Upper lobe of right lung (tissue), 1 donor: ENCODE measurements around the gene SPTAN1. TPM values are rescaled to one million over a fixed set of nuclear protein-coding genes. Genes with fewer than 3 reads are reported as not detected.

Source experiments
- ATAC-seq: fragments of 200-7000 bp; cut with Tn5 transposase; one replicate; pipeline ENCODE4 v1.9.1; 2020; ENCODE audit warnings: mild to moderate bottlenecking, moderate library complexity
- DNase-seq: peaks from one replicate; pipeline ENCODE4 v3.0.0-alpha.2; 2020
- H3K27ac ChIP-seq: fragments of 200-600 bp; one replicate; pipeline ENCODE4 v1.8.0; 2022
- H3K27me3 ChIP-seq: fragments of 200-600 bp; one replicate; pipeline ENCODE4 v1.8.0; 2022; ENCODE audit warnings: mild to moderate bottlenecking
- H3K36me3 ChIP-seq: fragments of 200-600 bp; one replicate; pipeline ENCODE4 v1.8.0; 2022
- H3K4me1 ChIP-seq: fragments of 200-600 bp; one replicate; pipeline ENCODE4 v1.8.0; 2022
- H3K4me3 ChIP-seq: fragments of 200-600 bp; one replicate; pipeline ENCODE4 v1.8.0; 2022; ENCODE audit warnings: mild to moderate bottlenecking
- H3K9me3 ChIP-seq: fragments of 200-600 bp; one replicate; pipeline ENCODE4 v1.8.0; 2022
- intact Hi-C: fragments of 100-400 bp; cut with DNase I; formaldehyde crosslinking; loops from one replicate; pipeline ENCODE4 v1.11.0; 2022
- total RNA-seq: library from RNA; stranded (reverse); fragmentation: NEBNext Ultra II Directional; extraction: Animal tissue kit (Norgen Biotek cat#: 25700); gene quantifications from one replicate; pipeline ENCODE4 v1.2.1, GENCODE V29; 2021
- TF ChIP-seq, protein P1 (sequence below): fragments of 200-600 bp; IDR thresholded peaks from one replicate; pipeline ENCODE4 v1.8.0; 2022; ENCODE audit warnings: antibody characterized with exemption
- donor health status: DM: no; HTN: yes; CAD: no; lungs with severe emphysema.

SPTAN1 gene
- total RNA-seq, 1 donor from 2014 or later, result 358 TPM

DNA sequence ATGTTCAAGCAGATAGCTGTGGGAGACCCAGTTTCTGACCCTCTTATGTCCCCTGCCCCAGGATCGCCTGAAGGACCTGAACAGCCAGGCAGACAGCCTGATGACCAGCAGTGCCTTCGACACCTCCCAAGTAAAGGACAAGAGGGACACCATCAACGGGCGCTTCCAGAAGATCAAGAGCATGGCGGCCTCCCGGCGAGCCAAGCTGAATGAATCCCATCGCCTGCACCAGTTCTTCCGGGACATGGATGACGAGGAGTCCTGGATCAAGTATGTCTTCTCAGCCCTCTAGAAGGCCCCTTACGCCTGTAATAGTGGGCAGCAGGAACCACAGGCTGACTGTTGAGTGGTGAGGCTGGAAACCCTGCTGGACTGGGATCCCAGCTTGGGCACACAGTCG lies 63.2 kb downstream of the SPTAN1 start:
- peaks cover 100% of the 10 kb centered on the region for H3K36me3 ChIP-seq

DNA sequence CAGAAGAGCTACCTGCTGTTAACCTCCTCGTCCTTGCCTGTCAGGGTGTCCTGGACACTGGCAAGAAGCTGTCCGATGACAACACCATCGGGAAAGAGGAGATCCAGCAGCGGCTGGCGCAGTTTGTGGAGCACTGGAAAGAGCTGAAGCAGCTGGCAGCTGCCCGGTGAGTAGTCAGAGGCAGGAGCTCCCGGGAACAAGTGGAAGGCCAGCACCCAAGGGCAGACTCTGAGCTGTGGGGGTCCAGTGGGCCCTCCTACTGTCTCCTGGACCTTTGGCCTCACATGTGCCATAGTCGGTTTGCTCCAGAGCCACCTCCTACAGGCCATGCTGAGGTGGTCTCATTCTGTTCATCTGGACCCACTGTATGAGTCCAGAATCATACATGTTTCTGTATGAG lies 65.6 kb downstream of the SPTAN1 start:
- intact Hi-C loops, result no loop called here
- TF ChIP-seq, protein P1, sequence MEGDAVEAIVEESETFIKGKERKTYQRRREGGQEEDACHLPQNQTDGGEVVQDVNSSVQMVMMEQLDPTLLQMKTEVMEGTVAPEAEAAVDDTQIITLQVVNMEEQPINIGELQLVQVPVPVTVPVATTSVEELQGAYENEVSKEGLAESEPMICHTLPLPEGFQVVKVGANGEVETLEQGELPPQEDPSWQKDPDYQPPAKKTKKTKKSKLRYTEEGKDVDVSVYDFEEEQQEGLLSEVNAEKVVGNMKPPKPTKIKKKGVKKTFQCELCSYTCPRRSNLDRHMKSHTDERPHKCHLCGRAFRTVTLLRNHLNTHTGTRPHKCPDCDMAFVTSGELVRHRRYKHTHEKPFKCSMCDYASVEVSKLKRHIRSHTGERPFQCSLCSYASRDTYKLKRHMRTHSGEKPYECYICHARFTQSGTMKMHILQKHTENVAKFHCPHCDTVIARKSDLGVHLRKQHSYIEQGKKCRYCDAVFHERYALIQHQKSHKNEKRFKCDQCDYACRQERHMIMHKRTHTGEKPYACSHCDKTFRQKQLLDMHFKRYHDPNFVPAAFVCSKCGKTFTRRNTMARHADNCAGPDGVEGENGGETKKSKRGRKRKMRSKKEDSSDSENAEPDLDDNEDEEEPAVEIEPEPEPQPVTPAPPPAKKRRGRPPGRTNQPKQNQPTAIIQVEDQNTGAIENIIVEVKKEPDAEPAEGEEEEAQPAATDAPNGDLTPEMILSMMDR, result no peak
- no peak overlapping the region for H3K27ac ChIP-seq
- no peak overlapping the region for H3K4me3 ChIP-seq
- H3K36me3 ChIP-seq, result peaks cover 100% of the 10 kb centered on the region
- H3K27me3 ChIP-seq, result no peaks in the 10 kb centered on the region
- no peaks in the 10 kb centered on the region for H3K4me1 ChIP-seq
- no peaks in the 10 kb centered on the region for H3K9me3 ChIP-seq
- no peak for ATAC-seq
- no peak for DNase-seq

More for the DNA sequence above, 63.2 kb downstream of the SPTAN1 start:
- Histone ChIP-seq H3K9me3 (no peaks in the 10 kb centered on the region), H3K27me3 (no peaks in the 10 kb centered on the region), H3K27ac (no peak overlapping the region), H3K4me3 (no peak overlapping the region), H3K4me1 (no peaks in the 10 kb centered on the region)
- intact Hi-C loops, result no loop called here
- ATAC-seq, result no peak
- DNase-seq, result no peak
- TF ChIP-seq, protein P1, result no peak

DNA sequence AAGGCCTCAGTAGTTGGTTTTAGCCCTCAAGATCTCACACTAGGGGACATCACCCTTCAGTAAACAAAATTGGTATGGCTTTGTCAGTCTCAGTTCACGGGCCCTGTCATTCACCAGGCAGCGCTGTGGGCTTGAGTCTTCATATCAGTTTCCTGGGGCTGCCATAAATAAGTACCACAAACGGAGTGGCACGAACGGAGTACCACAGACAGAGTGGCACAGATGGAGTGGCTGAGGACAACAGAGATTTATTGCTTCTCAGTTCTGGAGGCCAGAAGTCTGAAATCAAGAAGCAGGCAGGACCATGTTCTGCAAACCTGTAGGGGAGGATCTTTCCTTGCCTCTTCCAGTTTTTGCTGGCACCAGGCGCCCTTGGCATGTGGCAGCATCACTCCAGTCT lies 66.7 kb downstream of the SPTAN1 start:
- Histone ChIP-seq H3K27me3 (no peaks in the 10 kb centered on the region), H3K4me1 (no peaks in the 10 kb centered on the region), H3K9me3 (no peaks in the 10 kb centered on the region), H3K4me3 (no peak overlapping the region), H3K27ac (no peak overlapping the region), H3K36me3 (peaks cover 100% of the 10 kb centered on the region)
- ATAC-seq, result no peak
- intact Hi-C loops, result no loop called here
- no peak for DNase-seq
- TF ChIP-seq, protein P1, result no peak

- Histone ChIP-seq H3K9me3 (no peaks in the 10 kb centered on the region), H3K4me1 (no peaks in the 10 kb centered on the region), H3K27me3 (no peaks in the 10 kb centered on the region), H3K4me3 (no peak overlapping the region), H3K36me3 (peaks cover 100% of the 10 kb centered on the region), H3K27ac (no peak overlapping the region)
- ATAC-seq (no peak), DNase-seq (no peak)
- intact Hi-C loops, result no loop called here
- TF ChIP-seq, protein P1, result no peak
Measured at GRCh38 chr9:128619779-128620178, 67.4 kb downstream of the SPTAN1 start.

DNA sequence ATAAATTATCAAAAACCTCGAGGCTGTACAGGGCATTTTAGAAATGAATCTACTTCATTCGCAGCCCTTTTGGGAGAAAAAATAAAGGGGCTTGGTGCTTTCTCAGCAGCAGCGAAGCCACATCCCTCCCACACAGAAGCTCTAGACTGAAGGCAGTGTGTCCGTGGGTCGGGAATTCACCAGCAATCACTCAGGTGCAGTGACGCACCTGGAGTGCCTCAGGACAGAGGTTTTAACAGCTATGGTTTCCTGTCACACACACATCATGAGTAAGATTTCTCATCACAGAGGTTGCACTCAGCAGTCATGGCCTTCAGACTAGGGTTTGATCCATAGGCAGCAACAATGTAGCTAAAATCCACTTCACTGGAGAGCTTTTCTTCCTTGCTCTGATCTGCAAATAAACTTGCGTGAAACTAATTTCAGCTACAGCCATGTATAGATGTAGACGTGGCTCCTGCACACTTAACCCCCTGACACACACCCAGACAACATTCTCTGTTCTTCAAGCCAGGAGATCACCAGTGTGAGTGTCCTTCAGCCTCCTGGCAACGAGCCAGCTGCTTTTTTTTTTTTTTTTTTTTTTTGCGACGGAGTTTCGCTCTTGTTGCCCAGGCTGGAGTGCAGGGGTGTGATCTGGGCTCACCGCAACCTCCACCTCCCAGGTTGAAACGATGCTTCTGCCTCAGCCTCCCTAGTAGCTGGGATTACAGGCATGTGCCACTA lies 69.5 kb downstream of the SPTAN1 start:
- Histone ChIP-seq H3K9me3 (no peaks in the 10 kb centered on the region), H3K36me3 (peaks cover 100% of the 10 kb centered on the region), H3K4me1 (no peaks in the 10 kb centered on the region), H3K27ac (no peak overlapping the region), H3K27me3 (no peaks in the 10 kb centered on the region), H3K4me3 (no peak overlapping the region)
- intact Hi-C loops, result no loop called here
- DNase-seq (no peak), ATAC-seq (no peak)
- TF ChIP-seq, protein P1, result no peak
